Mucosa of descending colon (tissue), 3 donors: Measurements from ENCODE around the gene RACK1. TPM values are rescaled to one million over a fixed set of nuclear protein-coding genes. Genes with fewer than 3 reads are reported as not detected.

Experiments
- ATAC-seq: fragments of 200-7000 bp; cut with Tn5 transposase; one replicate; pipeline ENCODE4 v1.9.1; 2020; ENCODE audit warnings: mild to moderate bottlenecking, moderate library complexity
- DNase-seq, 3 donors: peaks; one replicate each; pipeline ENCODE4 v3.0.0-alpha.2; 2020
- H3K36me3 ChIP-seq: fragments of 200-600 bp; one replicate; pipeline ENCODE4 v1.8.0; 2021; ENCODE audit warnings: low read depth, mild to moderate bottlenecking
- H3K4me1 ChIP-seq: fragments of 200-600 bp; one replicate; pipeline ENCODE4 v1.8.0; 2021; ENCODE audit warnings: low read depth, mild to moderate bottlenecking
- H3K4me3 ChIP-seq: fragments of 200-600 bp; one replicate; pipeline ENCODE4 v1.8.0; 2021; ENCODE audit warnings: mild to moderate bottlenecking
- H3K9me3 ChIP-seq: fragments of 200-600 bp; one replicate; pipeline ENCODE4 v1.8.0; 2021; ENCODE audit warnings: mild to moderate bottlenecking
- intact Hi-C, 2 donors: fragments of 100-400 bp; cut with DNase I in 1 of 2; cut with micrococcal nuclease in 1 of 2; formaldehyde crosslinking; loops; one replicate each; pipeline versions ENCODE4 v1.11.0 to v1.11.1; 2022; cut with DNase I, micrococcal nuclease
- total RNA-seq, 3 donors: library from RNA; stranded (reverse); fragmentation: NEBNext Ultra II Directional in 2 of 3; extraction: Animal tissue kit (Norgen Biotek cat#: 25700) in 2 of 3; gene quantifications; one replicate each; pipeline versions ENCODE4 v1.2.1 to v1.2.4, GENCODE V29; 2021 to 2023
- TF ChIP-seq, protein P1 (sequence below): fragments of 200-600 bp; IDR thresholded peaks from one replicate; pipeline ENCODE4 v1.8.0; 2022; ENCODE audit warnings: antibody characterized with exemption, mild to moderate bottlenecking
- donor health status: DM: no; HTN: no; CAD: no; lungs with moderate emphysema.
- donor health status: DM: no; HTN: no; CAD: no.
- donor health status: DM: no; HTN: yes; CAD: no.

Gene RACK1
- total RNA-seq, 3 donors from 2014 or later, result 1,078 to 1,367 (median 1,218) TPM

GRCh38 chr5:181198106-181198685 lies 45.5 kb downstream of the RACK1 start:
- DNase-seq (no peak), ATAC-seq (no peak)
- H3K36me3 ChIP-seq, result no peaks in the 10 kb centered on the region
- intact Hi-C loops, result no loop called here
- TF ChIP-seq, protein P1, sequence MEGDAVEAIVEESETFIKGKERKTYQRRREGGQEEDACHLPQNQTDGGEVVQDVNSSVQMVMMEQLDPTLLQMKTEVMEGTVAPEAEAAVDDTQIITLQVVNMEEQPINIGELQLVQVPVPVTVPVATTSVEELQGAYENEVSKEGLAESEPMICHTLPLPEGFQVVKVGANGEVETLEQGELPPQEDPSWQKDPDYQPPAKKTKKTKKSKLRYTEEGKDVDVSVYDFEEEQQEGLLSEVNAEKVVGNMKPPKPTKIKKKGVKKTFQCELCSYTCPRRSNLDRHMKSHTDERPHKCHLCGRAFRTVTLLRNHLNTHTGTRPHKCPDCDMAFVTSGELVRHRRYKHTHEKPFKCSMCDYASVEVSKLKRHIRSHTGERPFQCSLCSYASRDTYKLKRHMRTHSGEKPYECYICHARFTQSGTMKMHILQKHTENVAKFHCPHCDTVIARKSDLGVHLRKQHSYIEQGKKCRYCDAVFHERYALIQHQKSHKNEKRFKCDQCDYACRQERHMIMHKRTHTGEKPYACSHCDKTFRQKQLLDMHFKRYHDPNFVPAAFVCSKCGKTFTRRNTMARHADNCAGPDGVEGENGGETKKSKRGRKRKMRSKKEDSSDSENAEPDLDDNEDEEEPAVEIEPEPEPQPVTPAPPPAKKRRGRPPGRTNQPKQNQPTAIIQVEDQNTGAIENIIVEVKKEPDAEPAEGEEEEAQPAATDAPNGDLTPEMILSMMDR, result no peak
- H3K4me1 ChIP-seq, result no peaks in the 10 kb centered on the region
- H3K9me3 ChIP-seq, result no peaks in the 10 kb centered on the region
- H3K4me3 ChIP-seq, result no peak overlapping the region

DNA sequence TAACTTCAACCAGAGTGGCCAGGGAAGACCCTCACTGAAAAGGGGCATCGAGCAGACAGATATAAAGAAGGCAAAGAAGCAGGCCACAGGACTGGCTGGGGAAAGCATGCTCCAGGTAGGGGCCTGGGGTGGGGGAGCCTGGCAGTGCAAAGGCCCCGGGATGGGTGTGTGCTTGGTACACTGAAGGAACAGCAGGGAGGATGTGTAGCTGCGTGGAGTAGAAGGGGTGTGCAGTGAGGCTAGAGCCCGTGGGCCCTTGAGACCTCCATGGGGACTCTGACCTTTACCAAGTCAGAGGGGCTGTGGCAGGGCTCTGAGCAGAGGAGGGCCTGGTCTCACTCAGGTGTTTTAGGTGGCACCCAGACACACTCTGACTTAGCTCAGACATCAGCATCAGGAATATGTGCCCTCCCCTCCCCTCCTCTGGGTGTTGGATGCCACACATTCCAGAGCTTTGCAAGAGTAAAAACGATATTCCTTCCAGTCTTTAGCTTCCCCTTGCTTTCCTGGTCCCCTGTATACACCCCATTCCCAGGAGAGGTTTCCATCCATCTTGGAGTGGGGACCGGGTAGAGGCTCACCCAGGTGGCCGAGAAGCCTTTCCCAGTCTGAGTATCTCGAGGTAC lies 46.3 kb downstream of the RACK1 start:
- intact Hi-C loops, result no loop called here
- Histone ChIP-seq H3K9me3 (no peaks in the 10 kb centered on the region), H3K4me3 (no peak overlapping the region), H3K36me3 (no peaks in the 10 kb centered on the region), H3K4me1 (no peaks in the 10 kb centered on the region)
- DNase-seq (no peak), ATAC-seq (no peak)
- TF ChIP-seq, protein P1, result no peak

- no peaks in the 10 kb centered on the region for H3K9me3 ChIP-seq
- no peaks in the 10 kb centered on the region for H3K36me3 ChIP-seq
- ATAC-seq (no peak), DNase-seq (no peak)
- intact Hi-C loops, result no loop called here
- H3K4me1 ChIP-seq, result no peaks in the 10 kb centered on the region
- TF ChIP-seq, protein P1, result no peak
- no peak overlapping the region for H3K4me3 ChIP-seq
Measured at GRCh38 chr5:181195249-181195761, 48.4 kb downstream of the RACK1 start.

GRCh38 chr5:181194489-181195248 lies 49.0 kb downstream of the RACK1 start:
- DNase-seq (no peak), ATAC-seq (no peak)
- no peaks in the 10 kb centered on the region for H3K4me1 ChIP-seq
- H3K9me3 ChIP-seq, result no peaks in the 10 kb centered on the region
- TF ChIP-seq, protein P1, result no peak
- no peak overlapping the region for H3K4me3 ChIP-seq
- no peaks in the 10 kb centered on the region for H3K36me3 ChIP-seq
- intact Hi-C loops, result no loop called here

- Histone ChIP-seq H3K9me3 (no peaks in the 10 kb centered on the region), H3K4me1 (no peaks in the 10 kb centered on the region), H3K36me3 (no peaks in the 10 kb centered on the region), H3K4me3 (no peak overlapping the region)
- DNase-seq, result no peak
- intact Hi-C loops, result no loop called here
- no peak for ATAC-seq
- TF ChIP-seq, protein P1, result no peak
Measured at GRCh38 chr5:181193656-181194055, 50.0 kb downstream of the RACK1 start.
